Measurements from ENCODE around the gene PIPOX.

The PIPOX gene

DNA sequence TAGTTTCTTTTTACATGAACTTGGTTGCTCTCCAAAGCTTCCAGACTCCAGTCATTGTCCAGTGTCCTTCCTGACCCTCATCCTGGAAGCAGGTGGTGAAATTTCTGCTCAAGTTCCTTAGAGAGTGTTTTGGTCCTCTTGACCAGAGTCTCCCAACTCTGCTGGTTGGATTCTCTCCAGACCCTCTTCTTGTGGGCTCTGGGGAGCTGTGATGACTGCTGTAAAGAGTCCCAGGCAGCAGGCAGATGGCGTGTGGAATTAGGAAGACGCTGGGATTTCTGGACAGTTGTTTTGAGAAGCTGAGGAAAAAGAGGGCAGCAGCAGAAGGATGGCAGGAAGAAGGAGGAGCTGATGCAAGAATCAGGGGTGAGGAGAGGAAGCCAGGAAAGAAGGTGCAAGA lies 35.5 kb upstream of the PIPOX start:
- Histone ChIP-seq H3K27ac (ENCODE audit: low read depth, low read length) (no peak overlapping the region), H3K4me2 (ENCODE audit: low read length) (no peak overlapping the region), H4K20me1 (ENCODE audit: control insufficient read depth, insufficient read depth, low read depth, low read length) (no peaks in the 10 kb centered on the region), H3K4me1 (ENCODE audit: control insufficient read depth, low read length) (no peaks in the 10 kb centered on the region), H3K27me3 (ENCODE audit: control insufficient read depth, low read length) (peaks cover 26% of the 10 kb centered on the region), H3K9me2 (replicated peaks; ENCODE audit: control insufficient read depth, low read length) (no peaks in the 10 kb centered on the region), H3K36me3 (ENCODE audit: control insufficient read depth, low read length) (no peaks in the 10 kb centered on the region), H3K9me3 (ENCODE audit: control insufficient read depth, insufficient read depth, low read length) (no peaks in the 10 kb centered on the region), H3K79me2 (ENCODE audit: control insufficient read depth, low read length) (no peaks in the 10 kb centered on the region), H3K4me3 (ENCODE audit: low read length) (no peak overlapping the region), H3F3A (ENCODE audit: control insufficient read depth, insufficient read depth) (no peaks in the 10 kb centered on the region)
- no peak for TF ChIP-seq EZH2phosphoT487 (IDR thresholded peaks at IDR 0.05; ENCODE audit: borderline replicate concordance, low read length)
- no peak for TF ChIP-seq CTCF (IDR thresholded peaks at IDR 0.05; ENCODE audit: low read depth, low read length, poor library complexity, severe bottlenecking)

DNA sequence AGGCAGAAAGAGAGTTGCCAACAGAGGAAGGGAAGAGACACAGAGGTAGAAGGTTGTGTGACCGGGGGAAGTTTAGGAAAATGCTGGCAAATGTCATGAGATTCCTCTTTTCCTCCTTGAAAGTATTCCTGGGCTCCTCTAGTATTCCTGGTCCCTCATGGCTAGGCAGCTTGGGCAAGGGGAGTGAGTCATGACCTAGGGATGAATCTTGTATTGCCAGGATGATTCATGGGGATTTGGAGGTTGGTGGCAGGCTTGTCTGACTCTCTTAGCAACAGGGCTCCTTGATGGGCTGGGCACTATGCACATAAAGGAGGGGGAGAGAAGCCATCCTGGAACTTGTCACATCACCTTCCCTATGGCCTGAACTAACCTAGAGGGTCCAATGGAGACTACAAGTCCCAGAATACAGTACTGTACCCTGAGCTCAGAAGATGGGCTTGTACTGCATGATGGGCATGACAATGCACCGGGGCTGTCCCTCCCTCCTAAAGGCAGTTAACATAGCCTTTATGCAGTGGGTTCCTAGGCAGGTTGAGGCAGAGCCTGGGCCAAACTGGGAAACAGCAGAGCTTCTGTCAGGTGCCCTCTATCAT lies 35.0 kb upstream of the PIPOX start:
- Histone ChIP-seq H3K9me2 (replicated peaks; ENCODE audit: control insufficient read depth, low read length) (no peaks in the 10 kb centered on the region), H3F3A (ENCODE audit: control insufficient read depth, insufficient read depth) (no peaks in the 10 kb centered on the region), H3K9me3 (ENCODE audit: control insufficient read depth, insufficient read depth, low read length) (no peaks in the 10 kb centered on the region), H4K20me1 (ENCODE audit: control insufficient read depth, insufficient read depth, low read depth, low read length) (no peaks in the 10 kb centered on the region), H3K36me3 (ENCODE audit: control insufficient read depth, low read length) (no peaks in the 10 kb centered on the region), H3K27me3 (ENCODE audit: control insufficient read depth, low read length) (peaks cover 27% of the 10 kb centered on the region), H3K27ac (ENCODE audit: low read depth, low read length) (no peak overlapping the region), H3K4me2 (ENCODE audit: low read length) (no peak overlapping the region), H3K4me1 (ENCODE audit: control insufficient read depth, low read length) (no peaks in the 10 kb centered on the region), H3K4me3 (ENCODE audit: low read length) (no peak overlapping the region), H3K79me2 (ENCODE audit: control insufficient read depth, low read length) (no peaks in the 10 kb centered on the region)
- TF ChIP-seq CTCF (IDR thresholded peaks at IDR 0.05; ENCODE audit: low read depth, low read length, poor library complexity, severe bottlenecking) (no peak), EZH2phosphoT487 (IDR thresholded peaks at IDR 0.05; ENCODE audit: borderline replicate concordance, low read length) (no peak)

GRCh38 chr17:29008591-29008990 lies 34.4 kb upstream of the PIPOX start:
- Histone ChIP-seq H3F3A (ENCODE audit: control insufficient read depth, insufficient read depth) (no peaks in the 10 kb centered on the region), H3K4me3 (ENCODE audit: low read length) (no peak overlapping the region), H3K36me3 (ENCODE audit: control insufficient read depth, low read length) (no peaks in the 10 kb centered on the region), H3K27me3 (ENCODE audit: control insufficient read depth, low read length) (peaks cover 27% of the 10 kb centered on the region), H3K4me2 (ENCODE audit: low read length) (no peak overlapping the region), H4K20me1 (ENCODE audit: control insufficient read depth, insufficient read depth, low read depth, low read length) (no peaks in the 10 kb centered on the region), H3K4me1 (ENCODE audit: control insufficient read depth, low read length) (no peaks in the 10 kb centered on the region), H3K79me2 (ENCODE audit: control insufficient read depth, low read length) (no peaks in the 10 kb centered on the region), H3K27ac (ENCODE audit: low read depth, low read length) (no peak overlapping the region), H3K9me2 (replicated peaks; ENCODE audit: control insufficient read depth, low read length) (no peaks in the 10 kb centered on the region), H3K9me3 (ENCODE audit: control insufficient read depth, insufficient read depth, low read length) (no peaks in the 10 kb centered on the region)
- TF ChIP-seq CTCF (IDR thresholded peaks at IDR 0.05; ENCODE audit: low read depth, low read length, poor library complexity, severe bottlenecking) (no peak), EZH2phosphoT487 (IDR thresholded peaks at IDR 0.05; ENCODE audit: borderline replicate concordance, low read length) (no peak)

All from DOHH2 (cell line).